GM23338 (cell line): ENCODE results near the gene FUT7.

Experiments used
- CREB1 ChIP-seq: fragments of 250-450 bp; sonication (Bioruptor Pico); IDR thresholded peaks from 2 replicates; pipeline ENCODE4 v1.5.0; 2020; ENCODE audit warnings: low read depth, mild to moderate bottlenecking, moderate library complexity
- CTCF ChIP-seq, 2 experiments: fragments of 200-600 bp in 1 of 2; sonication (generic) in 1 of 2; conservative IDR thresholded peaks; 2 replicates each; pipeline versions ENCODE4 v1.5.1 to v1.6.1; 2016 to 2017; ENCODE audit warnings: antibody characterized with exemption in 2 of 2, low read depth in 2 of 2, mild to moderate bottlenecking in 2 of 2, moderate library complexity in 1 of 2
- EZH2 ChIP-seq: fragments of 200-600 bp; sonication (generic); IDR thresholded peaks from one replicate; pipeline ENCODE4 v1.8.0; 2017; ENCODE audit warnings: antibody characterized with exemption, mild to moderate bottlenecking, low read depth; ENCODE audit not compliant: unreplicated experiment
- EZH2phosphoT487 ChIP-seq: fragments of 200-600 bp; sonication (generic); IDR thresholded peaks from one replicate; pipeline ENCODE4 v1.8.1; 2018; ENCODE audit warnings: antibody characterized with exemption; ENCODE audit not compliant: unreplicated experiment
- POLR2AphosphoS5 ChIP-seq: IDR thresholded peaks from 2 replicates; pipeline ENCODE4 v1.6.1; 2016; ENCODE audit warnings: antibody characterized with exemption, low read depth
- TF ChIP-seq, protein P1 (sequence below): IDR thresholded peaks from one replicate; pipeline ENCODE4 v1.6.1; 2018; ENCODE audit warnings: antibody characterized with exemption; ENCODE audit not compliant: unreplicated experiment

DNA sequence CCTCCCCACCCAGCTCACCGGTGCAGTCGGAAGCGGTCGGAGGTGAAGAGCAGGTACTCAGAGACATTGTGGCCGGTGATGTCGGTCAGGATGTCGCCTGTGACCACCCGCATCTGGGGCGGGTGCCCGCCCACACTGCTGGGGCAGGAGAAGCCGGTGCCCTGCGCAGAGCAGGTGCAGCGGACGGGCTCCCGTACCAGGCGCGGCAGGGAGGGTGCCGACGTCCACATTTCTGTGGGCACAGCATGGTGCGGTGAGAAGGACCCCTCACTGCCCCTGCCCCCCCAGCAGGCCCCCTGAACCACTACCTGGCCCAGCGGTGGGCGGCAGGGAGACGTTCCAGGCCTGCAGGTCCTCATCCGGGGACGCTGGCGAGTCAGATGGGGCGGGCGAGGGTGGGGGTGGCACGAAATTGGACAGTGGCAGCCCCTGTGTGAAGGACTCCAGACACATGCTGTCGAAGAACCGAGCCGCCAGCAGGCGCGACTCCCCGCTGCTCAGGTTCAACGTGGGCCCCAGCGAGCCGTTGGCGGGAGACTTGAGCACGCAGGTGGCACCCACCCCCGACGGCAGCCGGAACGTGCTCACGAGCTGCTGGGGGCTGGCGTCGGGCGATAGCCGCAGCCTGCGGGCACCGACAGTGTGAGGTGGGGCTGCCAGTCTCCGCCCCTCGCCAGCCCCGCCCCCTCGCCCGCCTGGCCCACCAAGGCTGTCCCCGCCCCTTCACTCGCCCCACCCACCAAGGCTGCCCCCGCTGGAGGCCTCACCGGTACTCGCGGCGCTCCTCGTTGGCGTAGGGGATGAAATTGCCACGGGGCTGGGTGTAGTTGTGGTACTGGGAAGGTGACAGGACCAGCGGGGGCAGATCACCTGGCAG lies 19.0 kb downstream of the FUT7 start:
- TF ChIP-seq CTCF (conservative IDR thresholded peaks at IDR 0.05; ENCODE audit: low read depth in 2 of 2) (no peak), EZH2phosphoT487 (no peak), EZH2 (no peak), POLR2AphosphoS5 (no peak), CREB1 (CRISPR knock-in tag) (no peak)
- TF ChIP-seq, protein P1, sequence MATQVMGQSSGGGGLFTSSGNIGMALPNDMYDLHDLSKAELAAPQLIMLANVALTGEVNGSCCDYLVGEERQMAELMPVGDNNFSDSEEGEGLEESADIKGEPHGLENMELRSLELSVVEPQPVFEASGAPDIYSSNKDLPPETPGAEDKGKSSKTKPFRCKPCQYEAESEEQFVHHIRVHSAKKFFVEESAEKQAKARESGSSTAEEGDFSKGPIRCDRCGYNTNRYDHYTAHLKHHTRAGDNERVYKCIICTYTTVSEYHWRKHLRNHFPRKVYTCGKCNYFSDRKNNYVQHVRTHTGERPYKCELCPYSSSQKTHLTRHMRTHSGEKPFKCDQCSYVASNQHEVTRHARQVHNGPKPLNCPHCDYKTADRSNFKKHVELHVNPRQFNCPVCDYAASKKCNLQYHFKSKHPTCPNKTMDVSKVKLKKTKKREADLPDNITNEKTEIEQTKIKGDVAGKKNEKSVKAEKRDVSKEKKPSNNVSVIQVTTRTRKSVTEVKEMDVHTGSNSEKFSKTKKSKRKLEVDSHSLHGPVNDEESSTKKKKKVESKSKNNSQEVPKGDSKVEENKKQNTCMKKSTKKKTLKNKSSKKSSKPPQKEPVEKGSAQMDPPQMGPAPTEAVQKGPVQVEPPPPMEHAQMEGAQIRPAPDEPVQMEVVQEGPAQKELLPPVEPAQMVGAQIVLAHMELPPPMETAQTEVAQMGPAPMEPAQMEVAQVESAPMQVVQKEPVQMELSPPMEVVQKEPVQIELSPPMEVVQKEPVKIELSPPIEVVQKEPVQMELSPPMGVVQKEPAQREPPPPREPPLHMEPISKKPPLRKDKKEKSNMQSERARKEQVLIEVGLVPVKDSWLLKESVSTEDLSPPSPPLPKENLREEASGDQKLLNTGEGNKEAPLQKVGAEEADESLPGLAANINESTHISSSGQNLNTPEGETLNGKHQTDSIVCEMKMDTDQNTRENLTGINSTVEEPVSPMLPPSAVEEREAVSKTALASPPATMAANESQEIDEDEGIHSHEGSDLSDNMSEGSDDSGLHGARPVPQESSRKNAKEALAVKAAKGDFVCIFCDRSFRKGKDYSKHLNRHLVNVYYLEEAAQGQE, result no peak
